HCT116 (cell line): ENCODE data around the gene KRT37.

Source experiments
- ATF3 ChIP-seq: IDR thresholded peaks from 2 replicates; pipeline ENCODE4 v1.6.1; 2012
- EGR1 ChIP-seq: IDR thresholded peaks from 2 replicates; pipeline ENCODE4 v1.6.1; 2012; ENCODE audit warnings: low read depth
- ELF1 ChIP-seq: IDR thresholded peaks from 2 replicates; pipeline ENCODE4 v1.6.1; 2012; ENCODE audit warnings: low read depth, borderline replicate concordance
- EZH2 ChIP-seq: fragments of 200-600 bp; sonication (generic); IDR thresholded peaks from 2 replicates; pipeline ENCODE4 v1.6.1; 2017; ENCODE audit warnings: antibody characterized with exemption, mixed run types
- EZH2phosphoT487 ChIP-seq: fragments of 200-600 bp; IDR thresholded peaks from 2 replicates; pipeline ENCODE4 v1.6.1; 2018; ENCODE audit warnings: antibody characterized with exemption, borderline replicate concordance
- POLR2A ChIP-seq: IDR thresholded peaks from 2 replicates; pipeline ENCODE4 v1.7.0; 2011; ENCODE audit warnings: borderline replicate concordance; ENCODE audit not compliant: insufficient read depth, insufficient read length; ENCODE audit errors: extremely low read depth
- POLR2AphosphoS5 ChIP-seq: IDR thresholded peaks from 2 replicates; pipeline ENCODE4 v1.6.1; 2011; ENCODE audit warnings: mild to moderate bottlenecking, low read depth, low read length, moderate library complexity
- RAD21 ChIP-seq: IDR thresholded peaks from 2 replicates; pipeline ENCODE4 v1.6.1; 2012; ENCODE audit warnings: low read depth, mild to moderate bottlenecking
- REST ChIP-seq: IDR thresholded peaks from 2 replicates; pipeline ENCODE4 v1.6.1; 2012; ENCODE audit warnings: low read depth
- TCF7L2 ChIP-seq: IDR thresholded peaks from 2 replicates; pipeline ENCODE4 v1.7.0; 2011; ENCODE audit warnings: borderline replicate concordance, inconsistent platforms; ENCODE audit not compliant: insufficient read depth, insufficient read length; ENCODE audit errors: extremely low read depth
- ZFX ChIP-seq: fragments of 450-650 bp; IDR thresholded peaks from 2 replicates; pipeline ENCODE4 v1.6.1; 2017
- ZNF274 ChIP-seq: fragments of 200-500 bp; sonication (Bioruptor generic); IDR thresholded peaks from 2 replicates; pipeline ENCODE4 v1.6.1; 2014; ENCODE audit warnings: mild to moderate bottlenecking, low read depth, low read length, inconsistent platforms
- TF ChIP-seq, protein P1 (sequence below), 3 experiments: fragments of 200-600 bp in 1 of 3; sonication (generic) in 1 of 3; IDR thresholded peaks in 2 of 3; conservative IDR thresholded peaks in 1 of 3; 2 replicates each; pipeline ENCODE4 v1.5.1; 2012 to 2017; ENCODE audit warnings: low read depth in 2 of 3, low read length in 2 of 3, antibody characterized with exemption in 1 of 3, borderline replicate concordance in 1 of 3, control low read depth in 1 of 3, mild to moderate bottlenecking in 1 of 3, mixed read lengths in 1 of 3, mixed run types in 1 of 3, moderate library complexity in 1 of 3; ENCODE audit not compliant: insufficient read depth in 1 of 3
- TF ChIP-seq, protein P2 (sequence below): IDR thresholded peaks from 2 replicates; pipeline ENCODE4 v1.6.1; 2012

DNA sequence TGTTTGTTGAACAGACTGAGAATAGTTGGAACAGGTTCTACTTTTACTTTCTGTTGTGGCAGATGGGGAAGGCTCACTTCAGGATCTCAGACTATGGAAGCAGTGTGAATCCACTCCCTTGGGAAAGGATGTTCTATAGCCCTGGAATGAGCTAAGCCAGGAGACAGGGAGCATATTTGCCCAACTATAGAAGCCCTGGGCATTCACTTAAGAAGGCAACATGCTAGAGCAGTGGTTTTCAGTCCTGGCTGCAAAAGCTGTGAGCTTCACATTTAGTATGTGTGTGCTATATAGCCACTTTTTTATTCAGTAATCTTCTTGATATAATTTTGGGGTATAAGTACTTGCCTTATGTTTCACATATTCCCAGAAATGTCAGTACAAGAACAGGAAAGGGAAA lies 44.0 kb upstream of the KRT37 start:
- TF ChIP-seq REST (no peak), EZH2 (no peak), EGR1 (no peak), ELF1 (no peak), EZH2phosphoT487 (no peak), POLR2AphosphoS5 (no peak), POLR2A (no peak), RAD21 (no peak), ZNF274 (no peak), ZFX (no peak), TCF7L2 (no peak), ATF3 (no peak)
- TF ChIP-seq, protein P1, sequence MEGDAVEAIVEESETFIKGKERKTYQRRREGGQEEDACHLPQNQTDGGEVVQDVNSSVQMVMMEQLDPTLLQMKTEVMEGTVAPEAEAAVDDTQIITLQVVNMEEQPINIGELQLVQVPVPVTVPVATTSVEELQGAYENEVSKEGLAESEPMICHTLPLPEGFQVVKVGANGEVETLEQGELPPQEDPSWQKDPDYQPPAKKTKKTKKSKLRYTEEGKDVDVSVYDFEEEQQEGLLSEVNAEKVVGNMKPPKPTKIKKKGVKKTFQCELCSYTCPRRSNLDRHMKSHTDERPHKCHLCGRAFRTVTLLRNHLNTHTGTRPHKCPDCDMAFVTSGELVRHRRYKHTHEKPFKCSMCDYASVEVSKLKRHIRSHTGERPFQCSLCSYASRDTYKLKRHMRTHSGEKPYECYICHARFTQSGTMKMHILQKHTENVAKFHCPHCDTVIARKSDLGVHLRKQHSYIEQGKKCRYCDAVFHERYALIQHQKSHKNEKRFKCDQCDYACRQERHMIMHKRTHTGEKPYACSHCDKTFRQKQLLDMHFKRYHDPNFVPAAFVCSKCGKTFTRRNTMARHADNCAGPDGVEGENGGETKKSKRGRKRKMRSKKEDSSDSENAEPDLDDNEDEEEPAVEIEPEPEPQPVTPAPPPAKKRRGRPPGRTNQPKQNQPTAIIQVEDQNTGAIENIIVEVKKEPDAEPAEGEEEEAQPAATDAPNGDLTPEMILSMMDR (IDR thresholded peaks at IDR 0.05 in 2 of 3, conservative IDR thresholded peaks at IDR 0.05 in 1 of 3; ENCODE audit: borderline replicate concordance in 1 of 3, insufficient read depth in 1 of 3, low read depth in 2 of 3, low read length in 2 of 3), result no peak
- TF ChIP-seq, protein P2, sequence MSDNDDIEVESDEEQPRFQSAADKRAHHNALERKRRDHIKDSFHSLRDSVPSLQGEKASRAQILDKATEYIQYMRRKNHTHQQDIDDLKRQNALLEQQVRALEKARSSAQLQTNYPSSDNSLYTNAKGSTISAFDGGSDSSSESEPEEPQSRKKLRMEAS, result no peak
